ENCODE measurements around the gene DMRT1. TPM values are rescaled to one million over a fixed set of nuclear protein-coding genes. Genes with fewer than 3 reads are reported as not detected.
A peak's percentile ranks its signal among the peaks of the same experiment; 100 is the strongest.

Gene DMRT1
- total RNA-seq, 1 donor from 2014 or later: not detected

DNA sequence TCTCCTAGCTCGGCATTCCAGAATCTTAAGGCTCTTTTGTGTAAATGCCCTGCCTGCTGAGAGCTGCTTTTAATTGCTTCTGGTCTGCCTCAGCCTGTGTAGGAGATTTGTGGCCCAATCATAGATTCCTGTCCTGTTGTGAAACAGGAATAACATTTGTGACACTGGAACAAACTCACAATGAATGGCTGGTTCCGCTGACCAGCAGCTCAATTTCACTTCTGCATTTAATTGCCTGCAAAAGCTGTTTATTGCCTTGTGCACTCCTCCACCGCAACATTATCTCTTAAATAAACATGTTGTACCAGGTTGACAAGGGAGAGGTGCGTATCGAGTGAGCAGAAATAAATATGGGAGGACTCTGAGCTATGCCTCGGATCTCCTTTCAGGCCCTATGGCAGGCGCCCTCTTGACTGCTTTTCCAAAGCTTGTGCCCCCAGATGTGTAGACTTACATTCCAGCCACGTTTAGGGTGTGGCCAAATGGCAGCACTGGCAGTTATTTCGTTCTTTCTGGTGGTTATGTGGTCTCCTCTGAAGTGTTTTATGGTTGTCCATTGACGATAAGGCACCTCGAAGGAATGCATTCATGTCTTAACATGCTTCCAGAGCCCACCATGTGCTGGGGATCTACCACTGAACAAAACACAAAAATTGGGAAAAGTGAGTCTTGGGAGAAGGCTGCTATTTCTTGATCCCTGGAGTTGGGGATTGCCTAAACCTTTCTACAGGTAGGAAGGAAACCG is 58.1 kb downstream of the DMRT1 start:
- no peaks in the 10 kb centered on the region for H3K36me3 ChIP-seq
- TF ChIP-seq, protein P1, sequence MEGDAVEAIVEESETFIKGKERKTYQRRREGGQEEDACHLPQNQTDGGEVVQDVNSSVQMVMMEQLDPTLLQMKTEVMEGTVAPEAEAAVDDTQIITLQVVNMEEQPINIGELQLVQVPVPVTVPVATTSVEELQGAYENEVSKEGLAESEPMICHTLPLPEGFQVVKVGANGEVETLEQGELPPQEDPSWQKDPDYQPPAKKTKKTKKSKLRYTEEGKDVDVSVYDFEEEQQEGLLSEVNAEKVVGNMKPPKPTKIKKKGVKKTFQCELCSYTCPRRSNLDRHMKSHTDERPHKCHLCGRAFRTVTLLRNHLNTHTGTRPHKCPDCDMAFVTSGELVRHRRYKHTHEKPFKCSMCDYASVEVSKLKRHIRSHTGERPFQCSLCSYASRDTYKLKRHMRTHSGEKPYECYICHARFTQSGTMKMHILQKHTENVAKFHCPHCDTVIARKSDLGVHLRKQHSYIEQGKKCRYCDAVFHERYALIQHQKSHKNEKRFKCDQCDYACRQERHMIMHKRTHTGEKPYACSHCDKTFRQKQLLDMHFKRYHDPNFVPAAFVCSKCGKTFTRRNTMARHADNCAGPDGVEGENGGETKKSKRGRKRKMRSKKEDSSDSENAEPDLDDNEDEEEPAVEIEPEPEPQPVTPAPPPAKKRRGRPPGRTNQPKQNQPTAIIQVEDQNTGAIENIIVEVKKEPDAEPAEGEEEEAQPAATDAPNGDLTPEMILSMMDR (IDR thresholded peaks at IDR 0.05): no peak
- no peaks in the 10 kb centered on the region for H3K4me1 ChIP-seq
- intact Hi-C loops (cut with DNase I): no loop called here
- peak overlapping the region; percentile 6 for H3K4me3 ChIP-seq
- peak; percentile 73 to 76 for ATAC-seq
- no peak for DNase-seq
- peaks cover 11% of the 10 kb centered on the region for H3K27me3 ChIP-seq (ENCODE audit: low read depth)
- H3K27ac ChIP-seq: no peak overlapping the region
- H3K9me3 ChIP-seq: no peaks in the 10 kb centered on the region

- H3K36me3 ChIP-seq: no peaks in the 10 kb centered on the region
- no peaks in the 10 kb centered on the region for H3K4me1 ChIP-seq
- TF ChIP-seq, protein P1 (IDR thresholded peaks at IDR 0.05): no peak
- ATAC-seq: no peak
- intact Hi-C loops (cut with DNase I): no loop called here
- no peak overlapping the region for H3K27ac ChIP-seq
- no peak overlapping the region for H3K4me3 ChIP-seq
- DNase-seq: no peak
- H3K27me3 ChIP-seq (ENCODE audit: low read depth): peaks cover 43% of the 10 kb centered on the region
- no peaks in the 10 kb centered on the region for H3K9me3 ChIP-seq
Observed at GRCh38 chr9:903886-904285, 62.4 kb downstream of the DMRT1 start.

DNA sequence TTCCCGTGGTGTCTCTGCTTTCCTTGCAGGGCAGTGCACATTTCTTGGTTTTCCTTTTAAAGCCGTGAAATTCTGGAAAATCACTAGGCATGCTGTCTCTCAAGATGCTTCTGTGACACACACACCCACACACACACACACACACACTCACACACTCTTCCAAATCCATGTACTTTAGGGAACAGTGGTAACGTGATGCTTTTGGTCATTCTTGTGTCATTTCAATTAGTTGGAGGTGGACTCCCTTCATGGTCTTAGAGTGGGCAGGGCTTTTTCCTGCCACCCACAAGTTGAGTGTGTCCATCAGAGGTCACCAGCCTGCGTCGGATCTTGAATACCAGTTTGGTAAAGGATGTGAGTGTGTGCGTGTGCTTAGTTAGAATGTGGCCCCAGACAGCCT is 64.4 kb downstream of the DMRT1 start:
- intact Hi-C loops (cut with DNase I): no loop called here
- Histone ChIP-seq H3K4me1 (no peaks in the 10 kb centered on the region), H3K9me3 (no peaks in the 10 kb centered on the region), H3K27me3 (ENCODE audit: low read depth) (peaks cover 43% of the 10 kb centered on the region), H3K4me3 (no peak overlapping the region), H3K36me3 (no peaks in the 10 kb centered on the region), H3K27ac (no peak overlapping the region)
- ATAC-seq (no peak), DNase-seq (no peak)
- TF ChIP-seq, protein P1 (IDR thresholded peaks at IDR 0.05): no peak

DNA sequence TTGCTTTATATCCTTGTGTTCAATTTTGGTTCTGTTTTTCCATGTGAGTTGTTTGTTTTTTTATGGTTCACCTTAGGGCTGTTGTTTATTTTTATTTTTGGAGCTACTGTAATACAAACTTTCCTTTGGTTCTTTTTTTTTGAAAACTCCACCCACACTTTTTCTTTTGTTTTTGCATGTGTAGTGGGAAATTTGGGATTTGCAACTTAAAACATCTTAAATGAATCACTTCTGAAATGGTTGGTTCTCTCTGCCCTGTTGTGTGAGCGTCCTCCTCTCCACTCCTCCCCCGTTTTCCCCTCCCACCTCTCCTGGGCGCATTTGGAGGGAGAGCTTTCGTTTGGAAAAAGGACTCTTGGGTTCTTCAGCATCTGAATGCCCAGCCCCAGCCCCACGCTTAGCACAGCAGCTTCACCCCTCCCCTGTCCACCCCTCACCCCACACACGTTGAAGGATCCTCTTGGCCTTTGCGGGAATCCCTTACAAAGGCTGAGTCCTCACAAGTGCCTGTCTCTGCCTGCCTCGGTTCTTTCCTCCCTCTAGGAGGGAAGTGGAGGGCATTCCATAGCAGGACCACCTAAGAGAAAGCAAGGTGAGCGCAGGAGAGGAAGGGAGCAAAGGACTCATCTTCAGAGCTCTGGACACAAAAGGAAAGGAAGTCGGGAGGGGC is 67.2 kb downstream of the DMRT1 start:
- DNase-seq: no peak
- Histone ChIP-seq H3K9me3 (no peaks in the 10 kb centered on the region), H3K4me3 (no peak overlapping the region), H3K36me3 (no peaks in the 10 kb centered on the region), H3K27ac (no peak overlapping the region), H3K27me3 (ENCODE audit: low read depth) (peaks cover 43% of the 10 kb centered on the region), H3K4me1 (no peaks in the 10 kb centered on the region)
- intact Hi-C loops (cut with DNase I): no loop called here
- TF ChIP-seq, protein P1 (IDR thresholded peaks at IDR 0.05): no peak
- ATAC-seq: no peak

GRCh38 chr9:911005-911404 is 69.5 kb downstream of the DMRT1 start:
- ATAC-seq (no peak), DNase-seq (no peak)
- no peaks in the 10 kb centered on the region for H3K36me3 ChIP-seq
- H3K9me3 ChIP-seq: no peaks in the 10 kb centered on the region
- H3K4me1 ChIP-seq: no peaks in the 10 kb centered on the region
- H3K27ac ChIP-seq: no peak overlapping the region
- TF ChIP-seq, protein P1 (IDR thresholded peaks at IDR 0.05): no peak
- peaks cover 39% of the 10 kb centered on the region for H3K27me3 ChIP-seq (ENCODE audit: low read depth)
- intact Hi-C loops (cut with DNase I): no loop called here
- H3K4me3 ChIP-seq: no peak overlapping the region

Data from lower lobe of right lung (tissue), 2 donors.